GM10847 (cell line): ENCODE measurements around the gene CUL5.

Experiments used
- POLR2A ChIP-seq: IDR thresholded peaks from 2 replicates; pipeline ENCODE4 v1.6.1; 2011; ENCODE audit not compliant: insufficient read length; ENCODE audit errors: extremely low read depth

Gene CUL5

GRCh38 chr11:108084811-108085210, 76.1 kb downstream of the CUL5 start:
- no peak for TF ChIP-seq POLR2A

DNA sequence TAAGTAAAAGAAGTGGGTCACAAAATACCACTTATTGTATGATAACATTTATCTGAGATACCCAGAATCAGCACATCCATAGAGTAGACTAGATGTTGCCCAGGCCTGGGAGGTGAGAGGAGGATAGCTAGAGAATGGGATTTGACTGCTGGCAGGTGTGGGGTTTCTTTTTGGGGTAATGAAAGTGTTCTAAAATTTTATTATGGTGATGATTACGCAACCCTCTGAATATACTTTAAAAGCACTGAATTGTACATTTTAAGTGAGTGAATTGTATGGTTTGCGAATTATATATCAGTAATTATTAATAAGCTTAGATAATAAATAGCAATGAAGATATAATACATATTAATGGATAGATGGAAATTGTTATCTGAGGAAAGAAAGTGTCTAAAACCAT, 77.0 kb downstream of the CUL5 start:
- no peak for TF ChIP-seq POLR2A

DNA sequence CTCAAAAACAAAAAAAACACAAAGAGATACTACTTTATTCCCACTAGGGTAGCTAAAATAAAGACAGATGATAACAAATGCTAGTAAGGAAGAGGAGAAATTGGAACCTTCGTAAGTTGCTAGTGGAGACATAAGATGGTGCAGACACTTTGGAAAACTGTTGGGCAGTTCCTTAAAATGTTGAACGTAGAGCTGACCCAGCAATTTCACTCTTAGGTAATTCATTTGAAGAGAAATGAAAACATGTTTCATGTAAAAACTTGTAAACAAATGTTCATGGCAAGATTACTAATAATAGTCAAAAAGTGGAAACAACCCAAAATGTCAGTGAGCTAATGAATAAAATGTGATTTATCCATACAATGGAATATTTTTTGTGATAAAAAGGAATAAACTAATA, 83.4 kb downstream of the CUL5 start:
- no peak for TF ChIP-seq POLR2A

DNA sequence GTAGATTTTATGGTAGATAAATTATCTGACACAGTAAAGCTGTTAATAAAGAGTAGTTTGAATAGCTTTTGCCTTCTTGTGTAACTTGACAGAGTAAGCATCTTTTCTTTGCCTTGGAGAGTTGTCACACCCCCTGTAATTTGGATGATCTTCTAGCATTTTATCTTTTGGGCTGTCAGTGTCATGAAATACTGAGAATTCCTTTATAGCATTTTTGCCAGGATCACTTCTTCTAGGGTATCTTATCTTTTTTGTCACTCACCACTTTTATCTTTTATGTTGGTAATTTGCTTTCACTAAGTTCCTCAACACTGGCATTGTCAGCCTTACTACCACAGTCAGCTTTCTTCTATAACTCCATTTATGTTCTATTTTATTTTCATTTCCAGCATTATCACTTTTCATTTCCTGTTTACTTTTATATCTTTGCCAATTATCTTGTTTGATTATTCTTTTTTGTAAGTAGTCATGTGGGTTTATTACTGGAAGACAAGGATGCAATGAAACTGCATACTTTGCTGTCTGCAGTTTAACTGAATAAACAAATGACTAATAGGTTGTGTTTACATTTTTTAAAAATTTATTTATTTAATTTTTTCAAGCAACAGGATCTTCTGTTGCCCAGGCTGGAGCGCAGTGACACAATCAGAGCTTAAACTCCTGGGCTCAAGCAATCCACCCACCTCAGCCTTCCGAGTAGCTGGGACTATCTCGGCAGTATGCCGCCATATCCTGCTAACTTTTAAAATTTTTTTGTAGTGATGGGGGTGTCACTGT, 84.6 kb downstream of the CUL5 start:
- TF ChIP-seq POLR2A = no peak

DNA sequence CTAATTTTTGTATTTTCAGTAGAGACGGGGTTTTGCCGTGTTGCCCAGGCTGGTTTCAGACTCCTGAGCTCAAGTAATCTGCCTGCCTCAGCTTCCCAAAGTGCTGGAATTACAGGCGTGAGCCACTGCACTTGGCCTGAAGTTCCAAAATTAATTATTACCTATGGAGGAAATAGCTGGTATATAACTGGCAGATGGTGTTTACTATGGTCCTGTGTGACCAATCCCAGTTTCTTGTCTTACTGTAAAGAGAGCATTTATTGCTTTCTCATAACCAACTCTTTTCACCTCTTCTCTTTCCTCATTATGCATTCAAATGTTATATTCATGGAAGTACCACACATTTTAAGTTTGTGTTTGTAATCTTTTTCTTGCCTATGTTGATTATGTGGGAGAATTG, 88.5 kb downstream of the CUL5 start:
- no peak for TF ChIP-seq POLR2A

DNA sequence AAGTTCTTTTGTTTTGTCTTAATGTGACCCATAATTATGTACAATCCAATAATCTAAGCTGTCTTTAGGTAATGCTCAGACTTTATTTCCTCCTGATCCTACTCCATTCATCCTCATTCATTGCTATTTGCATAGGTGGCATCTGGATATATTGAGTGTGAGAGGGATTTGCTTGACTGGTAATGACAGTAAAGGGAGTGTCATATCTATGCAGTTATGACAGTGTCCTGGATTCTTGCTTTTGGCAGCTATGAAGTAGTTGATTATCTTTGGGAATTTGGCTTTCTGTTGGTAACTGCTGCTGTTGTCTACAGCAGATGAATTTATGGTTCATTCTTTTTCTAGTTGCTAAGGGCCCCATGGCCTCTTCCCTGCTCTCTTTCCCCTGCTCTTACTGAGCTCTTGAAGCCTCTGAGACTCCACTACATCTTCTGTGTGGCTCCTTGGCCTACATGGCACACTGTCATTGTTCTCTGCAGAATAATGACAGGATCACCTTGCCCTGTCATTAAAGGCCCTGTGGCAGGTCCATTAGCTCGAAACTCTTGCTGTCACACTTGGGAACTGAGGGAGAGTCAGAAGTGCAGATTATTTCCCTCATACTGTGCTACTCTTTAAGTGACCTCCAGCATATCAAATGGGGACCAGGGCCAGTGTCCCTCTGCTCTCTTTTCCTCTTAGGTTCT, 92.5 kb downstream of the CUL5 start:
- TF ChIP-seq POLR2A = no peak

- TF ChIP-seq POLR2A = no peak
These were observed 102.4 kb downstream of the CUL5 start for GRCh38 chr11:108111126-108111525.

GRCh38 chr11:108112057-108112456, 103.4 kb downstream of the CUL5 start:
- no peak for TF ChIP-seq POLR2A

DNA sequence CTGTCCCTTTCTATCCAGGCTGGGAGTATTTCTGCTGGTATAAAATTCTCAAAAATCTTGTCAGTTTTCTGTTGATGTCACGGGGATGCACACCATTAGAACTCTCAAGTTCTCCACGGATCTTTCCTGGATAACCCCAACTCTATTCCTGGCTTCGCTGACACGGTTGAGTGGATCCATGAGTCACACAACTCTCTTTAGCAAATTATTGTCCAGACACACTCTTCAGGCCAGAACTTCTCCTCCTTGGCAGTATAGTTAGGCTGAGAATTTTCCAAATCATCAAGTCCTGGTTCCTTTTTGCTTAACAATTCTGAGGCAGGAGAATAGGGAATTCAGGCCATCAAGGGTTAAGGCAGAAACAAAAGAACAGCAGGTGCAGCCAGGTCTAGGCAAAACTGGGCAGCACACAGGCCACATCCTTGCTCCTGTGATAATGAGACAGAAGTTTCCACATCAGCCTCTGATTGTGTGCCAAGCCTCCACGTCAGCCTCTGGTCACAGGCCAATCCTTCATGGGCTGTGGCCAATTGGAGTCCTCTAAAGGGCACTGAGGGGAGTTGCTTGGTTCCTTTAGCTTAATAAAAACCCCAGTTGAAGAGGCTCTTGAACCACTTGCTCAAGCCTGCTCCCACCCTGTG, 106.9 kb downstream of the CUL5 start:
- no peak for TF ChIP-seq POLR2A

DNA sequence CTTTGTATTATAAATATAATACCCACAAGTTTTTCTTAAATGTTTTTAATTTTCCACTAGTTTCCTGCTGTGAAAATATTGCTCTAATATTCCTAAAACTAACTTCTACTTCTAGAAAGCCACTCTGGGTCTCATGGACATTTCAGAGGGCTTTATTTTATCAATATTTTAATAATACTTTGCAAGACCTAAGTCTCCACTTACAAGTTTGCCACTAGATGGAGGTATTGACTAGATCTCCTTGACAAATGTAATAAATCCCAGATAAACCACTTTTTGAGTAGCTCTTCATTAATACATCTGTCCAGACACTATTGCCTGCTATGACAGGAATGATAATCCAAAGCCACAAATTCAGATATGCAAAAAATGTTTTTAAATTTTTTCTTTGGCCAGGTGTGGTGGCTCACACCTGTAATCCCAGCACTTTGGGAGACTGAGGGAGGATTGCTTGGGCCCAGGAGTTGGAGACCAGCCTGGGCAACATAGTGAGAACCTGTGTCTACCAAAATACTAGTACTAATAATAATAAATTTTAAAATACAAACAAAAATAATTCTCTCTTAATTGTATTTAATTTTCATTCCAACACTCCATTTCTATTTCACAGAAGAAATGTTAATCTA, 109.2 kb downstream of the CUL5 start:
- no peak for TF ChIP-seq POLR2A

DNA sequence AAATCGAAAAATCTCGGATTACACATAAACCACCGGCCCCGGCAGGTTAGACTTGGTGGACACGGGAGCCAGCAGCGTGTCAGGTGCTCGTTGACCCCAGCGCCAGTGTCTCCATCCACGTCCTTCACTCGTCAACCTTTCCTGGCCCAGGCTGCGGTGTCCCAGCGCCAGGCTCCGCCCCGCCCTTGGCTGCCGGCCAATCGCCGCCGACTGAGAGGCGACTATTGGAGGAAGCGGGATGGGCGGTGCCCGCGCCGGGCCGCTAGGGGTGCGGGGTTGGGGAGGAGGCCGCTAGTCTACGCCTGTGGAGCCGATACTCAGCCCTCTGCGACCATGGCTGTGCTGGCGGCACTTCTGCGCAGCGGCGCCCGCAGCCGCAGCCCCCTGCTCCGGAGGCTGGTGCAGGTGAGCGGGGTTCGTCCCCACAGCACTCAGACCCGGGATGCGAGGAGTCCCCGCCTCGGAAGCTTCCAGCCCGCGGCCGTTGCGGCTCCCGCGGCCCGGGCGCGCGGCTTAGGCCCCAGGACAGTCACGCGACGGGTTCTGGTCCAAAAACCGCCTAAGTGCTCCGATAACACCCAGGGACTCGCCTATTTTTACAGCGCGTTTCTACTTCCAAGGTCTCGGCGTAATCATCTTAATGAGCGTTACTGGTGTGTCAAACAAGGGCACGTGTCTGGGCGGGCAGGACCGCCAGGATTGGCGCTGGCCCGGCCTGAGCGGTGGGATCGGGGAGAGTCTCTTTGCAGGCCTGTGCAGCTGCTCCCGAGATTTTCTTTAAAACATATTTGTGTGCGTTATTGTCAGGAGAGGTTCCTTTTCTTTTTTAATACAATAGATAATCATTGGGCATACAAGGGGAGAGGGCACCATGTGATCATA, 112.8 kb downstream of the CUL5 start, which contains the start of gene ACAT1:
ACAT1 (plus strand) TSS at position 294 of the 882 bp plus-strand sequence; CDS start at position 334, 40 bp downstream.
- TF ChIP-seq POLR2A = peak; percentile 81

GRCh38 chr11:108122166-108122628, 113.5 kb downstream of the CUL5 start:
- TF ChIP-seq POLR2A = no peak

DNA sequence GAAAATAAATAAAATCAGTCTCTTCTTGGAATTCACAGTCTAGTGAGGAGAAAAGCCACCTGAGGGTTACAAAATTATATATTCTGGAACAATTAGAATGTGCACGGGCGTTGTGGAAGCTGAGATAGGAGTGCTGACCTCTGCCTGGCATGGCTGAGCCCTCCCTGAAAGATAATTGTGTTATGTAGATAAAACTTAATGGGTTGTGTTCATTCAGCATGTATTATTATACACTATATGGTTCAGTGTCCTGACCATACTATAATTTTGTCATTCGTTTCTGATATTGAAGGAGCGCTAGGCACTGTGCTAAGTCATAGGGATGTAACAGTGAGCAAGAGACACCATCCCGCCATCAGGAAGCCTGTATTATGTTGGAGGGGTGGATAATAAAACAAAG, 116.4 kb downstream of the CUL5 start:
- TF ChIP-seq POLR2A = no peak

DNA sequence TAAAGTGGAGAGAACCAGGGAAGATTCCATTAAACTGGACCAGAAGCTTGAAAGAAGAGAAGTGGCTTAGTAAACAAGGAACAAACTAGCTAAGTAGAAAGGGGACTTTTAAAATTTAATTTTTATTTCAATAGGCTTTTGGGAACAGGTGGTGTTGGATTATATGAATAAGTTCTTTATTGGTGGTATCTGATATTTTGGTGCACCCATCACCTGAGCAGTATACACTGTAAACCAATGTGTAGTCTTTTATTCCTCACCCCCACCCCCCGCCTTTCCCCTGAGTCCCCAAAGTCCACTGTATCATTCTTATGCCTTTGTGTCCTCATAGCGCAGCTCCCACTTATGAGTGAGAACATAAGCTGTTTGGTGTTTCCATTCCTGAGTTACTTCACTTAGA, 120.1 kb downstream of the CUL5 start:
- no peak for TF ChIP-seq POLR2A
